Common myeloid progenitor, CD34-positive (primary cell): ENCODE measurements around the gene KAZN.

Experiments used
- CTCF ChIA-PET: fragments of 350-600 bp; sonication (Branson Sonifier 250); formaldehyde crosslinking; loops from one replicate; lab custom pipeline; 2021; ENCODE audit warnings: antibody characterized with exemption; lab: Charles Lee
- POLR2A ChIA-PET: fragments of 350-600 bp; sonication (Branson Sonifier 250); formaldehyde crosslinking; loops from one replicate; lab custom pipeline; 2021; ENCODE audit warnings: antibody characterized with exemption; lab: Charles Lee
- DNase-seq, 3 donors: peaks; one replicate each; pipeline versions ENCODE4 v3.0.0 to v3.0.0-alpha.2; 2013
- H3K27ac ChIP-seq, 2 experiments: 1 replicate in 1 of 2; 2 replicates in 1 of 2; pipeline ENCODE4 v1.7.0; 2013; ENCODE audit warnings: inconsistent platforms in 2 of 2, low read length in 2 of 2, mild to moderate bottlenecking in 2 of 2, low read depth in 1 of 2, moderate library complexity in 1 of 2; ENCODE audit not compliant: severe bottlenecking in 2 of 2, insufficient read depth in 1 of 2, poor library complexity in 1 of 2
- H3K27me3 ChIP-seq, 5 experiments: replicated peaks in 2 of 5; 1 replicate in 3 of 5; 2 replicates in 2 of 5; pipeline versions ENCODE4 v1.6.1 to v1.7.0; 2013; ENCODE audit warnings: low read length in 4 of 5, mild to moderate bottlenecking in 2 of 5, moderate library complexity in 2 of 5, inconsistent platforms in 1 of 5; ENCODE audit not compliant: insufficient read depth in 5 of 5, control insufficient read depth in 4 of 5
- H3K36me3 ChIP-seq, 4 experiments: 1 replicate in 2 of 4; 2 replicates in 2 of 4; pipeline versions ENCODE4 v1.6.1 to v1.7.0; 2013; ENCODE audit warnings: low read length in 3 of 4, control low read depth in 1 of 4, mild to moderate bottlenecking in 1 of 4; ENCODE audit not compliant: control insufficient read depth in 4 of 4, insufficient read depth in 4 of 4
- H3K4me1 ChIP-seq, 4 experiments: 1 replicate in 3 of 4; 2 replicates in 1 of 4; pipeline versions ENCODE4 v1.6.1 to v1.7.1; 2013; ENCODE audit warnings: low read length in 3 of 4, mild to moderate bottlenecking in 3 of 4, control low read depth in 1 of 4, inconsistent platforms in 1 of 4, moderate library complexity in 1 of 4; ENCODE audit not compliant: control insufficient read depth in 4 of 4, insufficient read depth in 4 of 4; ENCODE audit errors: control extremely low read depth in 1 of 4
- H3K4me3 ChIP-seq, 7 experiments: 1 replicate in 4 of 7; 2 replicates in 3 of 7; pipeline versions ENCODE4 v1.5.1 to v1.7.0; 2013; ENCODE audit warnings: mild to moderate bottlenecking in 7 of 7, low read length in 6 of 7, moderate library complexity in 6 of 7, inconsistent platforms in 2 of 7, low read depth in 2 of 7, control low read depth in 1 of 7; ENCODE audit not compliant: insufficient read depth in 4 of 7, control insufficient read depth in 1 of 7; ENCODE audit errors: extremely low read depth in 1 of 7
- H3K9me3 ChIP-seq, 5 experiments: 1 replicate in 4 of 5; 2 replicates in 1 of 5; pipeline versions ENCODE4 v1.6.1 to v1.7.1; 2013; ENCODE audit warnings: low read length in 4 of 5, mild to moderate bottlenecking in 2 of 5, inconsistent platforms in 1 of 5, low read depth in 1 of 5, moderate library complexity in 1 of 5; ENCODE audit not compliant: control insufficient read depth in 4 of 5, insufficient read depth in 2 of 5; ENCODE audit errors: control extremely low read depth in 1 of 5
- WGBS: methylation state at CpG from one replicate; pipeline ENCODE4 v1.1.5; 2013; ENCODE audit not compliant: insufficient coverage; 5-methylcytosine and 5-hydroxymethylcytosine counted together

Gene KAZN

GRCh38 chr1:14596591-14596990, 1.9 kb upstream of the KAZN start:
- no peaks in the 10 kb centered on the region for H3K36me3 ChIP-seq
- H3K4me1 ChIP-seq = peaks cover 5 to 29% (median 19%) of the 10 kb centered on the region in 4 experiments
- 94% methylated on average over 4 of the region's 5 CpGs for WGBS
- H3K27me3 ChIP-seq = peaks cover 0 to 96% (median 43%) of the 10 kb centered on the region in 5 experiments
- ChIA-PET POLR2A (no interaction called here), CTCF (no interaction called here)
- no peak for DNase-seq
- peaks cover 0 to 4% (median 0%) of the 10 kb centered on the region in 5 experiments for H3K9me3 ChIP-seq
- H3K4me3 ChIP-seq = no peak overlapping the region
- H3K27ac ChIP-seq = no peak overlapping the region

GRCh38 chr1:14597343-14598006, 1.0 kb upstream of the KAZN start:
- CTCF ChIA-PET = interaction anchor here (1.7 kb wide), 1 partner anchor 208 kb away, joined by 3 read pairs; no protein-coding TSS in a partner anchor
- peaks cover 0 to 4% (median 0%) of the 10 kb centered on the region in 5 experiments for H3K9me3 ChIP-seq
- peaks cover 0 to 96% (median 43%) of the 10 kb centered on the region in 5 experiments for H3K27me3 ChIP-seq

GRCh38 chr1:14598007-14598497, 433 bp upstream of the KAZN start:
- ChIA-PET CTCF (interaction anchor here (1.7 kb wide), 1 partner anchor 207 kb away, joined by 3 read pairs; no protein-coding TSS in a partner anchor), POLR2A (no interaction called here)
- Histone ChIP-seq H3K4me3 (peak overlapping the region in 4 of 7 experiments; percentile 9 to 64 (median 40)), H3K27ac (no peak overlapping the region), H3K36me3 (no peaks in the 10 kb centered on the region), H3K9me3 (peaks cover 0 to 4% (median 0%) of the 10 kb centered on the region in 5 experiments), H3K4me1 (peaks cover 5 to 29% (median 19%) of the 10 kb centered on the region in 4 experiments), H3K27me3 (peaks cover 0 to 96% (median 39%) of the 10 kb centered on the region in 5 experiments)
- peak in 2 of 3 donors; percentile 21 to 30 for DNase-seq
- 2% methylated on average over 17 of the region's 26 CpGs for WGBS

More at GRCh38 chr1:14597343-14598006, 1.0 kb upstream of the KAZN start:
- Histone ChIP-seq H3K4me1 (peaks cover 5 to 29% (median 19%) of the 10 kb centered on the region in 4 experiments), H3K4me3 (no peak overlapping the region), H3K36me3 (no peaks in the 10 kb centered on the region), H3K27ac (no peak overlapping the region)
- WGBS = 57% methylated on average over 6 of the region's 10 CpGs
- DNase-seq = no peak
- POLR2A ChIA-PET = no interaction called here

- ChIA-PET CTCF (interaction anchor here (0.9 to 1.9 kb wide), 3 partner anchors 10 to 206 kb away, joined by 3 to 9 read pairs (median 3); no protein-coding TSS in a partner anchor), POLR2A (no interaction called here)
- Histone ChIP-seq H3K36me3 (no peaks in the 10 kb centered on the region), H3K27me3 (peaks cover 0 to 95% (median 44%) of the 10 kb centered on the region in 5 experiments), H3K9me3 (peaks cover 0 to 4% (median 0%) of the 10 kb centered on the region in 5 experiments), H3K4me3 (peak overlapping the region; percentile 8 to 64 (median 52)), H3K27ac (no peak overlapping the region), H3K4me1 (peaks cover 5 to 29% (median 19%) of the 10 kb centered on the region in 4 experiments)
- WGBS = under 1% methylated on average over 43 of the region's 43 CpGs
- DNase-seq = peak in 2 of 3 donors; percentile 24 to 27
Observed at GRCh38 chr1:14599183-14599791, 802 bp downstream of the KAZN start.

GRCh38 chr1:14599800-14600199, 1.3 kb downstream of the KAZN start:
- CTCF ChIA-PET = interaction anchor here (0.9 to 1.9 kb wide), 2 partner anchors 9 to 205 kb away, joined by 3 to 9 read pairs; no protein-coding TSS in a partner anchor
- H3K27ac ChIP-seq = no peak overlapping the region
- H3K9me3 ChIP-seq = peaks cover 0 to 4% (median 0%) of the 10 kb centered on the region in 5 experiments
- H3K36me3 ChIP-seq = no peaks in the 10 kb centered on the region
- peak in 2 of 3 donors; percentile 72 to 73 for DNase-seq
- peaks cover 0 to 94% (median 46%) of the 10 kb centered on the region in 5 experiments for H3K27me3 ChIP-seq
- H3K4me1 ChIP-seq = peaks cover 5 to 29% (median 19%) of the 10 kb centered on the region in 4 experiments
- POLR2A ChIA-PET = no interaction called here
- 4% methylated on average over 4 of the region's 6 CpGs for WGBS
- peak overlapping the region in 4 of 7 experiments; percentile 50 to 64 (median 60) for H3K4me3 ChIP-seq

- no peaks in the 10 kb centered on the region for H3K36me3 ChIP-seq
- H3K27me3 ChIP-seq = peaks cover 0 to 90% (median 46%) of the 10 kb centered on the region in 5 experiments
- peak; percentile 13 to 65 (median 56) for DNase-seq
- peaks cover 0 to 4% (median 0%) of the 10 kb centered on the region in 5 experiments for H3K9me3 ChIP-seq
- peaks cover 5 to 29% (median 19%) of the 10 kb centered on the region in 4 experiments for H3K4me1 ChIP-seq
- CTCF ChIA-PET = interaction anchor here (1.9 kb wide), 1 partner anchor 9 kb away, joined by 9 read pairs; no protein-coding TSS in a partner anchor
- no peak overlapping the region for H3K4me3 ChIP-seq
- POLR2A ChIA-PET = no interaction called here
- WGBS = 12% methylated on average over 7 of the region's 12 CpGs
- no peak overlapping the region for H3K27ac ChIP-seq
Observed at GRCh38 chr1:14600405-14601112, 2.1 kb downstream of the KAZN start.
